Fibroblast of skin of right biceps (primary cell): ENCODE results near the gene RTL9.
"Not testable (repeated sequence)": the region's sequence is repeated elsewhere in the genome, so short reads cannot be mapped to it uniquely, and the experiment has no call there.

Experiments
- DNase-seq: peaks from one replicate; pipeline ENCODE4 v3.0.0-alpha.2; 2013

RTL9 gene

DNA sequence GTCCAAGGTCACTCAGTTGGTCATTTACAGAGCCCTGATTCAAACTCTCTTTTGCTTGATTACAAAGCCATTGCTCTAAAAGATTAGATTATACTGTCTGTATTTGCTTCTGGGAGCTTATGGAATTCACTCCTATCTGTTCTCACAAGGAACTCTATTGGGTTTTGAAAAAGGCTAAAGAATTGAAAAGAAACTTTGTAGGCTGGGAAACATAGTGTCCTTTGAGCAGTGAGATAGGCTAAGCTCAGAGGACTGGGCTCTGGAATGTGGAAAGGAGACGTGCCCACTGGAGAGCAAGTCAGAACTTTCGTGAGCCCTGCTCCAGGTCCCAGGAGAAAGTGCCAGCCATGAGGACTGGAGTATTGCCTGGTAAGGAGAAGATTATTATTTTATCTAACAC, at the start of gene RTL9:
Gene RTL9, plus strand, starts transcription at position 301 of the 400 bp plus-strand sequence. CDS start 91,770 bp downstream, outside the sequence.
- no peak for DNase-seq

DNA sequence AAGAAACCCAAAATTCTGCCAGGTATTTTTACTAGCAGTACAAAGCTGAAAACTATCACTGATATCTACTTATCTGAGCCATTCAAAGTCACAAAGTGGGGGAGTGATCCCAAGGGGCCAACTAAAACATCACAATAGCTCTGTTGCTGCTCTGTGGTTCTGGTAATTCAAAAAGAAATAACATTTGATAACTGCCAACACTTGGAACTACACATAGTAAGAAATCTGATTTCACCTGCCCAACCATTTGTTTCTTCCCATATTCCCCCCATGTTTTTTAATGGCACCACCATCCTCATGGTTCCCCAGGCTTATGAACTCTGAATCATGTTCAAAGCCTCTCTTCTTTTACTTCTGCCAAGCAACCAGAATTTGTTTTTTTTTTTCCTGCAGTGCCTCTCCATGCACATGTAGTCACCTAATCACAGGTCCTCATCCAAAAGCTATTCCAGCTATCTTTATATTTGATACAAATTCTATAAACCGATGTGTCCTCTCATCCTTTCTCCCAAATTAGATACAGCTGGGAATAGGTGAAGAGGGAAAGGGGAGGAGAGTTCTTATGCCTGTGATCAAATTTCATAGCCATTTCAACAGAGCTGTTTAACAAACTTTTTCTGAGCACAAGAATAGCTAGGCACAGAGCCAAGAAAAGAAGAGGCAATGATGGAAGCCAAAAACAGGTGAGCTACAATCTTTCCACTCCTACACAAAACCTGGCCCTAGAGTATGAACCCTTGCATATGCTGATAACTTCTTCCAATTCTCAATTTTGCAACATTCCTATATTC, 48.5 kb upstream of the RTL9 start:
- DNase-seq, result no peak

DNA sequence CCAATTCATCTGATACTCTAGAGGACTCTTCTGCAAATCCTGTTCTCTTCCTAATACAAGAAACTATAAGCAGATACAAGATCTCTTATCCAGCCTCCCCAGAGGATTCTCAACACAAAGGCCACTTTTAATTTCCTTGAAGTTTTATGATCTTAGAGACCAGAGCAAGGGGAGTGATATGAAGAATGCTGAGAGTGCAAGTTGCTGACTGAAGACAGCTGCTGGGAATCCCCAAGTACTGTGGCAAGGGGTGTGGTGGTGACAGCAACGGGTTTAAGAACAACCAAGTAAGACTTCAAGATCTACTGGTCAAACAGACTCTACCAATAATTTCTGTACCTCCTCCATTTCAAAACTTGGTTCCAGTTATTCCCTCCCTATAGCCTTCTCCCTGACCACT, 47.8 kb upstream of the RTL9 start:
- DNase-seq, result no peak

DNA sequence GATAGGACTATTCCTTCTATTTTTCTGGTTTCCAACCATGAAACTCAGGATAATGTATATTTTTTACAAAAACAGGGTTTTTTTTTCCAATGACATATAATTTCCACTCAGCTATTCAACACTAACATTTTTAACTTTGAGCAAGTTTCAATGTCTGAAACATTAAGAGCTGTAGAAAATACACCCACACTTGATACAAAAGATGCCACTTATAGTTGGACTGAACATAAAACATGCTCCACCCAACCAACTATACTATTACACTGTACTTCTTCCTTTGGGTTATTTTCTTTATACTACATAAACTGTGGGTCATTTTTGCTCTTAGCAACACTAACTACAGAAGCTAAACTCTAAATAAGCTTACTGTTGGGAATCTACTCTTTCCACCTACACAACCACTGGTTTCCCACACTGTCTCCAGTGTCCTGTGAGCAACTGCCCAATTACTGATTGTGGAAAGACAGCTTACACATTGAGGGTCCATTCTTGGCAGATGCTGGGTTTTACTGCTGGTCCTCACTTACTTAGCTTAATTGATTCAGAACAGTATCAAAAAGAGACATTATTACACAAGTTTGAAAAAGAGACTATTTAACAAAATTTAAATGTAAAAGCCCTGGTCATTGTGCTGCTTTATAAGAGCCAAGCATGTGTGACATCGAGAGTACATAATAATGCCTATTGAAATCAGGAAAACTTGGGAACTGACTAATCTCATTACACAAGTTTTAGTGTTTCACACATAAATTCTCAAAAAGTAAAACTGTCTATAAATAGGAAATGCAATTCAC, 47.0 kb upstream of the RTL9 start:
- DNase-seq, result no peak

DNA sequence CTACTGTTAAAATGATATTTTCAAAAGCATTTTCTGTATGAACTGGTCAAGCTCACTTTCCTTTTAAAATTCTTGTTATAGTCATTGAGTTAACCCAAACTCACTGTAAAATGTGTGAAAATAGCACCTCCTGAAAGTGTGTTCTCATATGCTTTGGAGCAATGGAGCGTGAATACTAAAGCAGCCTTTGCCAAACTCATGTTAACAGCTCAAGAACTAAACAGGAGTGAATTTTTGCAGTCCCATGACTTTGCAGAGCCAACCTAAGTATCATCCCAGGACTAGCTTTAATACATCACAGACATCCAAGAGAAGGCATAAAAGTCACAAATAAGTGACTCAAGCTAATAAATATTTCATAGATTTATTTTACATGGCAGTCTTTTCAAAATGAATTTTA, 43.1 kb upstream of the RTL9 start:
- no peak for DNase-seq

DNA sequence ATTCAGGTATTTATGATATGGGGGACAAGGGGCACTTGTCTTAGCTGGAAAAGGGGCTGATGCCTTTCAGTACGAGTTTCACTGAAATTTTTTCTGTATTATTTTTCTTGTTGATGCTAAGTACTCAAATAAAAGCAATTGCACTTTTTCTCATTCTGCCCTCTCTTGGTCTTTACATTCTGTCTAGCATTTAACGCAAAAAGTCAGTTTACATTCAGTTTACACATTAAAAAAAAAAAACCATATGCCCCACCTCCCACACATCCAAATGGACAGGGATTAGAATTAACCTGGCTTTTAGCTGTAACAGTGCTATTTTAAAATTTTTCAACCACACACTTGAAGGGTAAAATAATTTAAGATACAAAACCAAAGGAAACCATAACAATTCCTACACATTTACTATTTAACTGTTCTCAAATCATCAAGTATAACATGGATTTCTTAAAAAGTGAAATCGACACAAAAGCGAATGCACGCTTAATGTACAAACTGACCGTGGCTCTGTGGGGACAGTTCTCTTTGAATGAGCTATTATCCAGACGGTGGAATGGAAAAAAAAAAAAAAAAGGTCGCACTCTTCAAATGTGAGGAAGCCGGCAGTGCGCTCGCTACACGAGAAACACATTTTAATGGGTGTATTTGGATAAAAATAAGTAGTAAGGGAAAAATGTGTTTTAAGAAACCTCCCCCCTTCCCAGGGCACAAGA, 42.1 kb upstream of the RTL9 start:
- no peak for DNase-seq

DNA sequence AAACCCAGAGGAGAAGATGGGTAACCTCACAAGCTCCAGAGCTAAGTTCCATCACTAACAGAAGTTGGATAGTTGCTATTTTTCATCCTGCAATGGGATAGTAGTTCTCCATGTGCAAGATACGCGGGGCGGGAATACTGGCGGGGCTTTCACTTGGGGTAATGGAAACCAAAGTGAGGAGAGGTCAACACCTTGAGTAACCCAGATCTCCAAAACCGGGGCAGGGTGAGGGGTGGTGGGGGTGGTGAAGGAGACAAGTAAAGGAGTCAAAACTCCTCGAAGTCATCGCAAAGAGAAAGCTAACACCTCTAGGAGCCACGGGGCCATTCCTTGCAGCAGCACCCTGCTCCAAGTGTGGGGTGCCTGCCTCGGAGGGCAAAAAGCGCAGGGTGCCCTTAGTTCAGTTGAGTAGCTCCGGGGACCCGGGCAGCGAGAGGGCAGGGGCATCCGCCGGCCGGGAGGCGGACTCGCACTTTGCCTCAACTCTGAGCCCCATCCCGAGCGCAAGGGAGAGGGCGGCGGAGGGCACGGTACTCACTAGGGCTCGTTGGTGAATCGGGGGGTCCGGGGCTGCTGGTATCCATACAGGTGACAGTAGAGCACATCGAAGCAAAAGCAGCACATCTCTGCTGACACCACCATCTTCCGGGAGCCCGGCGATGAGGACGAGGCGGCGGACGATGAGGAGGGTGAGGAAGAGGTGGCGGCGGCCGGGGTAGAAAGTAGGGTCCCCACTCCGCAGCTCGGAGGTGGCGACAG, 41.4 kb upstream of the RTL9 start:
- DNase-seq, result no peak

DNA sequence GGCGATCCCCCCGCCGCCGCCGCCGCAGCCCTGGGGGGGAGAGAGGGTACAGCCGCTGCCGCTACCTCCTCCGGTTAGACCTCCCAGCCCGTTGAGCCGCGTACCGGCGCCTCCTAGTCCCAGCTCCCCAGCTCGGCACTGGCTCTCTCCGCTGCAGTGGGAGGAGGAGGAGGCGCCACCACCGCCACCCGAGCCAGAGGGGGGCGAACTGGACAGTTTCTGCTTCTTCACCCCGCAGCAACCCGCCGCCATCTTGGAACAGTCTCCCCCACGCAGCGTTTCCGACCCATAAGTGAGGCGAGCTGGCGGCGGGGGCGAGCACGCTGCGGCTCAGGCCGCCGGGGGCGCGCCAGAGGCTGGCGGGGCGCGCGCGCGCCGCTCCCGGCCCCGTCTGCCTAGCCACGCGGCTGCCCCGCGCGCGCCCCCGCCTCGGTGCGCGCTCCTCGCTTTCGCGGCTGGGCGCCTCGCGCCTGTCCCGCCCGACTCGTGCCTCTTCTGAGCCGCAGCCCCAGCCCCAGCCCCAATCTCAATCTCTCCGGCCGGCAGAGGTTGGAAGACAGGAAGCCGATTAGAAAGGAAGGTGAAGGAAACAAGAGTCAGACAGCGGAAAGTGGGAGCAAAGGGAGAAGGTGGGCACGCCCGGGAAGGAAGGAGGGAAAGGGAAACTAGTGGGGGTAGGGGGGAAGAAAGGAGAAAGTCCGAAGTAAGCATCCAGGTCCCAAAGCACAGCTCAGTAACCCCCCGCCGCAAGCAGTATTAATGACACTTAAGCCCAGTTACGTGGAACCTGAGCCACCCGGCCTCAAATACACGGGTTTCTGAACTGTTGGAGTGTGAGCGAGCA, 40.6 kb upstream of the RTL9 start, which contains the start of gene AMMECR1:
Gene AMMECR1, minus strand, starts transcription at position 266 of the 844 bp plus-strand sequence. Its CDS starts 14 bp downstream, at position 252.
- peak; percentile 85 for DNase-seq

DNA sequence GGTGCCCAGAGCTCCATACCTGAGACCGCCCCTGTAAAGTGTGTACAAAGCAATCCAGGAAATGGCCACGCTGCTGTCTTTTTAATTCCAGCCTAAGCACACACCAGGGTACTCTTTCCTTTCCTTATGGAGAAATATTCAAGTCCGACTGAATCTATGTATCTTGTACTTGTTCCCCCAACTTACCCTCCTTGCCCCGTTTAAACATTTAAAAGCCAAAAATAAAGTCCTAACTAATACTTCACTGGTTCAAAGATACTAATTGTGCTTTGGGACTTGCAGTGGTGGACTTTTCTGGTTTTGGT, 40.0 kb upstream of the RTL9 start:
- DNase-seq, result no peak

DNA sequence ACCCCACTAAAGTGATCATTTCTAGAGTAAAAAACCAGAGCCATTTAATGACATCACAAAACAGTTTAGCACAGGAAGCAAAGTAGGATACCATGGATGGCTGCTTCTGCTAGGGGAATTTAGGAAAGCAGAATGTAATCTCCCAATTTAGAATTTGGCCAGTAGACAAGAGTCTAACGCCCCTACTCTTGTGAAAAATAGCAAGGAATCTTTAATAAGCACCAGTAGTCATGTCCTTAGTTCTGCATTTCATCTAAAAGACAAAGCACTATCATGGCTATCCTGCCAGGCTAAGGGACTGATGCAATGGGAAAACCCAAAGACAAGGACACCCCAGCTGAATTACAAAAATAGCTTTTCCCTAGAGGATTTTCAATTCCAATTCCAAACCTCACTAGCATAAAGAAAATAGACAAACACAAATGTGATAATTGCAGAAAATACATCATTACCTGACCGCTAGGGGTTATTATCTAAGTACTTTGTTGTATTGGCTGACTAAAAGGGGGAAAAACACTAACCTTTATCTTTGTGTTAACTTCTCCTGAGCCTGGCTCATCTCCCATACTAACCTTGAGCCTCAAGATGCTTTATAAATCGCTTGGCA, 38.2 kb upstream of the RTL9 start:
- no peak for DNase-seq

DNA sequence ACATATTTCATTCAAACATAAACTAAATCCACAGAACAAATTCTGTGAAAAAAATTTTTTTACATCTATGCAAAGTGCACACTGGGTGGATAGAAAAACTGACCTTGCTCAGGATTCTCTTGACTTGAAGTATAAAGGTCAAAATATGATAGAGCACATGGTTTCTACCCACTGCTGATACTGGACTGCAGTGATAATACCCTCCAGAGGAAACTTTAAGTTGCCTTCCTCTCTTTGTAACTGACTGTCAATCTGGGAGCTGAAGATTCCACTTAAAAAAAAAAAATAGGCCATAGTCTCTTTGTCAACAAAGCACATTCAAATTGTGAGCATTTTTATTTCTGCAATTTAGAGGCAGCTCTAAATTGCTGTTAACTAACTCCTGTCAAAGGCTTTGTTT, 37.6 kb upstream of the RTL9 start:
- no peak for DNase-seq

DNA sequence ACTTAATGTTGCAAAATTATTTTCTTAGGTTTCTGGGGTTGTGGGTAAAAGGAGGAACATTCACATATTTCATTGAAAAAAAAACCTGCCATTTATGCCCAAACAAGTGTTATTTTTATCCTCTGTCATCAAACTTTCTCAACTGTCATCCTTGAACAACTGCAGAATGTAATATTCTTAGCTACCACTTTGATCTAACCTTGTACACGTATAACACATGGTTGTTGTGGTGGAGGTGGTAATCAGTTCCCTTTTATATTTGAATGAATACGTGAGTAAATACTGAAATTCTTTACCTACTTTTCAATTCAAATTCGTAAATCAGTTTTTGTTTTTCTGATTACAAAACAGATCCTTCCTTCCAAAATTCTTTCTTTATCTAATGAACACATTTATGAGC, 37.0 kb upstream of the RTL9 start:
- DNase-seq, result no peak

DNA sequence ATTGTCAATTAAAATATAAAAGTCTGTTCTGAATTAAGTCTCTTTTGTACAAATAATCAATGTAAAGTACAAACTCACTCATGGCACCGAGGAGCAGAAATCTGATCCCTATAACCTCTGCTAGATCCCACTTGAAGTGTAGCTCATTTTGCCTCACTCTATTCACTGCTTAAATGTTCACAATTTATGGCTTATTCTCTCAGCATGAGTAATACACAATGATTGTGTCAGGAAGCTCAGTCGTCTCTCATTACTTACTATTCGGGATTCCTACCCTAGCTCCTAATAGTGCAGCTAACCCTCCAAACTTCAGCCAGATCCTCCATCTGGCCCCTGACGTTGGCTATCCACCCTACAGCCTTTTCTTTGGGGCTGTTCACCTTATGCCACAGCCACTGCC, 36.0 kb upstream of the RTL9 start:
- DNase-seq, result peak; percentile 46

DNA sequence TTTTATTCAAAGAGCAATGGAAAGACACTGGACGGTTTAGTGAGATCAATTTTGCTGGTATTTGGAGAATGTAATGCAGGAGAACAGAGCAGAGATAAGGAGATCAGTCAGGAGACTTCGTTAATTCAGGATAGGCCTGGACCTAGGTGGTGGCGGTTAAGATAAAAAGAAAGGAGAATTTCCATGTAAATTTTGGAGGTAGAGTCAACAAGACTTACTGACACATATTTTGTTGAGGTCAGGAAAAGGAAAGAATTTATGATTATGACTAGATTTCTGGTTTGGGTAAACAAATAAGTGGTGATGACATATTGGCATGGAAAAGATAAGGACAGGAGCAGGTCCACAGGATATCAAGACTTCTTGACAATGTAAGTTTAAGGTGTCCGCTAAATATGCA, 31.9 kb upstream of the RTL9 start:
- DNase-seq, result no peak

DNA sequence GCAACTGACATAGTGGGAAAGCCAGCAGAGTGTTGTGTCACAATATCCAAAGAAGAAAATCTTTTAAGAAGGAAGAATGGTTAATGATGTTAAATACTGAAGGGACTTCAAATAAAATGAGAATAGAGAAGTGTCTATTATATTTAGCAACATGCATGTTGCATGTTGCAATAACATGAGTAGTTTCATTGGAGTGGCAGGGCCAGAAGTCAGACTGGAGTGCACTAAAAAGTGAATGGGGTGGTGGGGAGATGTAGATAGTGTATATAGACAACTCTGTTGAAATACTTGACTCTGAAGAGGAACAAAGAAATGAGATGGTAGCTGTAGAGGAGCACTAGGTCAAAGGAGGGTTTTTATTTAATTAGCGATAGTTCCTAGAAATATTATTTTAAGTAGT, 31.3 kb upstream of the RTL9 start:
- DNase-seq, result no peak

DNA sequence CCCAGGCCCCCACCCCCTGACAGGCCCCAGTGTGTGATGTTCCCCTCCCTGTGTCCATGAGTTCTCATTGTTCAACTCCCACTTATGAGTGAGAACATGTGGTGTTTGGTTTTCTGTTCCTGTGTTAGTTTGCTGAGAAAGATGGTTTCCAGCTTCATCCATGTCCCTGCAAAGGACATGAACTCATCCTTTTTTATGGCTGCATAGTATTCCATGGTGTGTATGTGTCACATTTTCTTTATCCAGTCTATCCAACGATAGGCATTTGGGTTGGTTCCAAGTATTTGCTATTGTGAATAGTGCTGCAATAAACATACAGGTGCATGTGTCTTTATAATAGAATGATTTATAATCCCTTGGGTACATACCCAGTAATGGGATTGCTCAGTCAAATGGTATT, 30.0 kb upstream of the RTL9 start:
- DNase-seq, result not testable (repeated sequence)

DNA sequence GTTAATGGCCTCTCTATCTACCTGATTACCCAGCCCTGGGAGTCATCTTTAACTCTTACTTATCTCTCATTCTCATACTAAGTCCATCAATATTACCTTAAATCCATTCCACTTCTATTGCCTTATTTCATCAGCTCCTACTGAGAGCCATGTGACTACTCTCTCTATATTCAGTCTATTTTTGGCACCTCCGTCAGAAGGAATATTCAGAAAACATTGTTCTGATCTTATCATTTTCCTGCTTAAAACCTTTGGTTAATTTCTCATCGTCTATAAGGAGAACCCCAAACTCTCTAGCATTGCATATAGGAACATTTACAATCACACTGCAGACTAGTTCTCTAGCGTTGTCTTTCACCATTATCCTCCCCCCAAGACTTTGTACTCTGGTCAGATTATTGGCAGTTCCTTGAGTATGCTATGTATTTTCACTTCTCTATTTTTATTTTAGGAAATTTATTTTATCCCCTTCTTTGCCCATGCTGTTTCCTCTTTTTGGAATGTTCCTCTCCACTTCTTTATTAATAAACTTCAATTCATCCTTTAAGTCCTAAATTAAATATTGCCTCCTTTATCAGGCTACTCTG, 27.1 kb upstream of the RTL9 start:
- no peak for DNase-seq

DNA sequence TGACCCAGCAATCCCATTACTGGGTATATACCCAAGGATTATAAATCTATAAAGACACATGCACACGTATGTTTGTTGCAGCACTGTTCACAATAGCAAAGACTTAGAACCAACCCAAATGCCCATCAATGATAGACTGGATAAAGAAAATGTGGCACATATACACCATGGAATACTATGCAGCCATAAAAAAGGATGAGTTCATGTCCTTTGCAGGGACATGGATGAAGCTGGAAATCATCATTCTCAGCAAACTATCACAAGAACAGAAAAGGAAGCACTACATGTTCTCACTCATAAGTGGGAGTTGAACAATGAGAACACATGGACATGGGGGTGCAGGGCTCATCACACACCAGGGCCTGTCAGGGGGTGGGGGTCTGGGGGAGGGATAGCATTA, 25.2 kb upstream of the RTL9 start:
- DNase-seq, result not testable (repeated sequence)

DNA sequence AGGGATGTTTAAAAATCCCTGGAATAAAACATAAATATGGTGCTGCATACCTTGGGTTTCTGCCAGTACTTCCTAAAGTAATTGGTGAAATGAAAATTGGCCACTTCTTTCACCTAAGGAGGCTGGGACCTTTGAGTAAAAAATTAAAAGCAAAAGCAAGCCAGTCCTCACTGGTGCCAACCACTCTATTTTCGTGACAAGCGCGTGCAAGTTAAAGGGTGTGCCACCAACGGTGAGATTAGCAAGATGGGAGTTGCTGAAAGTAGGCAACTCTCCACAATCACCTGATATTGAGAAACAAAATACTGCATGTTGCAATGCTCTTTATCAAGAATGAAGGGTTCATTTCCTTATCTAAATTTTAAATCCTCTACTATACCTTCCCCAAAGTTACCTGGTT, 19.7 kb upstream of the RTL9 start:
- DNase-seq, result no peak

DNA sequence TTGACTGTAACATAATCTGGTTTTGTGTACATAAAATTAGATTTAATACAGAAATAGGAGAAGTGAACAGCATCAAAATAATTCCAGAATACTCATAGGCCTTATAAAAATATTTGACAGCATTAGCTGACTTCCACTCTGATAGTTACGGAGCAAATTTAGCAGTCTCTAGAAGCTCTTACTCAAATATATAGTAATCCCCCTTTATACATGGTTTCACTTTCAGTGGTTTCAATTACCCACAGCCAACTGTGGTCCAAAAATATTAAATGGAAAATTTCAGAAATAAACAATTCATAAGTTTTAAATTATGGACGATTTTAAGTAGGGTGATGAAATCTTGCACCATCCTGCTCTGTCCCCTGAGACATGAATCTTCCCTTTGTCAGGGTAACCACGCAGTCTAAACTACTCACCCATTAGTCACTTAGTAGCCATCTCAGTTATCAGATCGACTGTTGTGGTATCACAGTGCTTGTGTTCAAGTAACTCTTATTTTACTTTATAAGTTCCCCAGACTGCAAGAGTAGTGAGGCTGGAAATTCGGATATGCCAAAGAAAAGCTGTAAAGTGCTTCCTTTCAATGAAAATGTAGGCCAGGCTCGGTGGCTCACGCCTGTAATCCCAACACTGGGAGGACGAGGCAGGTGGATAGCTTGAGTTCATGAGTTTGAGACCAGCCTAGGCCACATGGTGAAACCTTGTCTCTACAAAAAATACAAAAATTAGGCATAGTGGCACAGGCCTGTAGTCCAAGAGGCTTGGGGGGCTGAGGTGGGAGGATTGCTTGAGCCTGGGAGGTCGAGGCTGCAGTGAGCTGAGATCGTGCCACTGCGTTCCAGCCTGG, 17.2 kb upstream of the RTL9 start:
- DNase-seq, result peak; percentile 94
